GM19438 (cell line): Measurements from ENCODE around the gene CSTPP1.

Source experiments
- ATAC-seq: cut with Tn5 transposase; IDR thresholded peaks from one replicate; pipeline ENCODE4 v1.9.1; 2021; ENCODE audit warnings: low read depth; ENCODE audit not compliant: unreplicated experiment

CSTPP1 gene

GRCh38 chr11:47154616-47155570 lies 218.3 kb downstream of the CSTPP1 start:
- ATAC-seq: no peak

- ATAC-seq: no peak
These were observed 219.3 kb downstream of the CSTPP1 start for GRCh38 chr11:47155879-47156278.

- no peak for ATAC-seq
These were observed 219.8 kb downstream of the CSTPP1 start for GRCh38 chr11:47156333-47156732.

- no peak for ATAC-seq
These were observed 220.4 kb downstream of the CSTPP1 start for GRCh38 chr11:47156951-47157350.

GRCh38 chr11:47157805-47158204 lies 221.2 kb downstream of the CSTPP1 start:
- ATAC-seq: no peak

GRCh38 chr11:47158242-47158641 lies 221.7 kb downstream of the CSTPP1 start:
- no peak for ATAC-seq

GRCh38 chr11:47160753-47161133 lies 224.2 kb downstream of the CSTPP1 start:
- no peak for ATAC-seq

- ATAC-seq: peak; percentile 61
These were observed 224.7 kb downstream of the CSTPP1 start for GRCh38 chr11:47161134-47161854.

GRCh38 chr11:47161890-47162289 lies 225.3 kb downstream of the CSTPP1 start:
- ATAC-seq: no peak

- no peak for ATAC-seq
These were observed 225.9 kb downstream of the CSTPP1 start for GRCh38 chr11:47162426-47162825.

GRCh38 chr11:47163193-47163592 lies 226.6 kb downstream of the CSTPP1 start:
- ATAC-seq: no peak

- no peak for ATAC-seq
These were observed 227.3 kb downstream of the CSTPP1 start for GRCh38 chr11:47163898-47164297.

GRCh38 chr11:47164321-47164720 lies 227.8 kb downstream of the CSTPP1 start:
- ATAC-seq: no peak

- no peak for ATAC-seq
These were observed 228.8 kb downstream of the CSTPP1 start for GRCh38 chr11:47165253-47165840.

GRCh38 chr11:47166368-47166767 lies 229.8 kb downstream of the CSTPP1 start:
- ATAC-seq: no peak

- ATAC-seq: no peak
These were observed 234.7 kb downstream of the CSTPP1 start for GRCh38 chr11:47171061-47171838.

- ATAC-seq: no peak
These were observed 235.3 kb downstream of the CSTPP1 start for GRCh38 chr11:47171856-47172255.

GRCh38 chr11:47172740-47173336 lies 236.3 kb downstream of the CSTPP1 start:
- ATAC-seq: no peak

GRCh38 chr11:47175746-47176327 lies 239.3 kb downstream of the CSTPP1 start:
- no peak for ATAC-seq
